ENCODE data around the gene IFITM5. TPM values are rescaled to one million over a fixed set of nuclear protein-coding genes. Genes with fewer than 3 reads are reported as not detected.

Gene IFITM5
- total and polyA plus RNA-seq, 2 of the 8 experiments (the other 6 are each of a cell fraction or from before 2014, with no cell fraction given) = not detected

GRCh38 chr11:253886-254270 is 45.4 kb downstream of the IFITM5 start:
- Histone ChIP-seq H2BK20ac (ENCODE audit: low read length) (no peak overlapping the region), H4K20me1 (replicated peaks in 1 of 2; ENCODE audit: control insufficient read depth in 1 of 2, insufficient read depth in 2 of 2, low read length in 2 of 2) (no peaks in the 10 kb centered on the region), H4K5ac (ENCODE audit: insufficient read length, low read depth, low read length) (no peak overlapping the region), H3K4me1 (replicated peaks in 1 of 4; ENCODE audit: control insufficient read depth in 3 of 4, insufficient read depth in 4 of 4, low read length in 3 of 4) (no peaks in the 10 kb centered on the region), H2BK15ac (ENCODE audit: low read length) (no peak overlapping the region), H3K23me2 (ENCODE audit: low read depth, low read length) (peaks cover 8% of the 10 kb centered on the region), H3K79me1 (ENCODE audit: low read depth, low read length) (no peaks in the 10 kb centered on the region), H2AK5ac (ENCODE audit: low read depth, low read length) (no peak overlapping the region), H3K27ac (ENCODE audit: low read depth, low read length) (no peak overlapping the region), H3K4me3 (ENCODE audit: extremely low read depth in 1 of 4, insufficient read depth in 2 of 4, low read depth in 3 of 4, low read length in 4 of 4) (no peak overlapping the region), H3K79me2 (ENCODE audit: control insufficient read depth in 1 of 2, insufficient read depth in 2 of 2, low read length in 2 of 2) (no peaks in the 10 kb centered on the region), H3K23ac (ENCODE audit: insufficient read length) (no peak overlapping the region), H3K4ac (replicated peaks; ENCODE audit: insufficient read length, low read depth, low read length) (no peak overlapping the region), H2BK120ac (replicated peaks; ENCODE audit: low read depth, low read length) (no peak overlapping the region), H3K9ac (replicated peaks in 1 of 4; ENCODE audit: extremely low read depth in 1 of 4, low read depth in 3 of 4, low read length in 3 of 4) (no peak overlapping the region), H3K36me3 (ENCODE audit: control insufficient read depth in 2 of 4, insufficient read depth in 4 of 4, low read length in 3 of 4) (peaks cover 10 to 30% (median 19%) of the 10 kb centered on the region in 4 experiments), H3K4me2 (ENCODE audit: insufficient read depth in 1 of 2, low read depth in 2 of 2, low read length in 2 of 2) (no peak overlapping the region), H4K8ac (ENCODE audit: extremely low read depth, insufficient read depth, low read length) (no peak overlapping the region), H2BK5ac (ENCODE audit: low read depth, low read length) (no peak overlapping the region), H3K14ac (ENCODE audit: insufficient read length) (no peak overlapping the region), H3K18ac (ENCODE audit: extremely low read depth, low read length) (no peak overlapping the region), H3K9me3 (ENCODE audit: insufficient read depth in 2 of 2, low read depth in 1 of 2, low read length in 1 of 2) (no peaks in the 10 kb centered on the region), H3K56ac (replicated peaks; ENCODE audit: insufficient read length, low read depth, low read length) (no peak overlapping the region), H4K91ac (replicated peaks; ENCODE audit: insufficient read length, low read length) (no peak overlapping the region), H2AFZ (ENCODE audit: low read length) (no peak overlapping the region), H3K27me3 (replicated peaks in 1 of 4; ENCODE audit: control insufficient read depth in 3 of 4, extremely low read depth in 1 of 4, insufficient read depth in 3 of 4, low read length in 3 of 4) (no peaks in the 10 kb centered on the region; a peak in 1 of 7 replicates), H2BK12ac (ENCODE audit: low read depth, low read length) (no peak overlapping the region)
- 86% methylated on average over 5 of the region's 5 CpGs; no CpG with 5 or more reads in 1 of the 2 experiments for WGBS, 2 experiments (ENCODE audit: extremely low coverage in 1 of 2, insufficient coverage in 1 of 2, insufficient read length in 1 of 2, insufficient replicate concordance in 2 of 2, low coverage in 1 of 2, low lambda C conversion rate in 2 of 2, missing lambda C conversion rate in 1 of 2)
- CTCF ChIA-PET (ENCODE audit: partially characterized antibody) = interaction anchor here (1.0 to 9.8 kb wide), 7 partner anchors 13 to 111 kb away, joined by 3 to 212 read pairs (median 36); partner anchors contain the start of genes B4GALNT4, NLRP6 and PSMD13
- no peak for DNase-seq (ENCODE audit: low read depth in 1 of 2, low spot score in 2 of 2)
- POLR2A ChIA-PET (ENCODE audit: partially characterized antibody) = interaction anchor here (0.7 to 1.3 kb wide), 3 partner anchors 16 to 26 kb away, joined by 3 to 4 read pairs (median 3); no protein-coding TSS in a partner anchor
- no peak for FAIRE-seq
- no peak for TF ChIP-seq RAD21 (IDR thresholded peaks at IDR 0.05 in 1 of 2, conservative IDR thresholded peaks at IDR 0.05 in 1 of 2; ENCODE audit: low read depth in 2 of 2, low read length in 2 of 2)
- TF ChIP-seq SIRT6 (IDR thresholded peaks at IDR 0.05; ENCODE audit: low read length) = no peak
- TF ChIP-seq CTBP2 (IDR thresholded peaks at IDR 0.05; ENCODE audit: borderline replicate concordance, insufficient read depth, insufficient read length, low read length) = no peak
- no peak for TF ChIP-seq CHD1 (IDR thresholded peaks at IDR 0.05; ENCODE audit: low read depth, low read length)
- TF ChIP-seq KDM5A (IDR thresholded peaks at IDR 0.05; ENCODE audit: low read length) = no peak
